Dedifferentiated amniotic fluid mesenchymal stem cell (primary cell): ENCODE measurements around the gene MBNL3.
"Not testable (repeated sequence)": the region's sequence is repeated elsewhere in the genome, so short reads cannot be mapped to it uniquely, and the experiment has no call there.

Experiments
- DNase-seq: peaks from one replicate; pipeline ENCODE4 v3.0.0-alpha.2; 2016; ENCODE audit errors: extremely low spot score

The MBNL3 gene

DNA sequence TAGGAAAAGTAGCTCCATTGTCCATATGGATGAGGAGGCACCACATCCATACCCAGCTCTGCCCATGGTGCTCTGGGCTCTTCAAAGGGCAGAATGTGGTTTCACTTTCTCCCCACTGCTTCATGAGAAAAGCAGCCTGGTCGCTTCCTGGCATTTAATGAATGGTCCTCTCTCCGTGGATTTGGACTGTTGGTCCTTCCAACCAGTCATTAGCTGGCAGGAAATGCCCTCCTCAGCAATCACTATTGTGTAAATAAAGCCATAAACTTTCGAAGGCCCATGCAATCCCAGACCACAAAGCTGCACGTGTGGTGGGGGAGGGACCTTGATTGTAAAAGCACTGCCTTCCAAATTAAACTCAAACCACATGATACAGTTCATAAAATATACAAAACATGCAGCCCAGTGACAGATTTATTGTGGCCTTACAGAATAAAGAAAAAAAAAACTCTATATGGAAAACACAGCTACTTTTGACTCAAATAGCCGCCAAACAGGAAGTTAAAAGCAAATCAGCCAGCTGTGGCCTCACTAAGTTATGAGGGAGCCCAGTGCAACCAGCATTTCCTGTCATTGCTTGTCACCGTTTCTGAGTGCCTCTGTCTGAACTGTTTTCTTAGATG, 8.1 kb downstream of the MBNL3 start:
- peak; percentile 56 for DNase-seq

DNA sequence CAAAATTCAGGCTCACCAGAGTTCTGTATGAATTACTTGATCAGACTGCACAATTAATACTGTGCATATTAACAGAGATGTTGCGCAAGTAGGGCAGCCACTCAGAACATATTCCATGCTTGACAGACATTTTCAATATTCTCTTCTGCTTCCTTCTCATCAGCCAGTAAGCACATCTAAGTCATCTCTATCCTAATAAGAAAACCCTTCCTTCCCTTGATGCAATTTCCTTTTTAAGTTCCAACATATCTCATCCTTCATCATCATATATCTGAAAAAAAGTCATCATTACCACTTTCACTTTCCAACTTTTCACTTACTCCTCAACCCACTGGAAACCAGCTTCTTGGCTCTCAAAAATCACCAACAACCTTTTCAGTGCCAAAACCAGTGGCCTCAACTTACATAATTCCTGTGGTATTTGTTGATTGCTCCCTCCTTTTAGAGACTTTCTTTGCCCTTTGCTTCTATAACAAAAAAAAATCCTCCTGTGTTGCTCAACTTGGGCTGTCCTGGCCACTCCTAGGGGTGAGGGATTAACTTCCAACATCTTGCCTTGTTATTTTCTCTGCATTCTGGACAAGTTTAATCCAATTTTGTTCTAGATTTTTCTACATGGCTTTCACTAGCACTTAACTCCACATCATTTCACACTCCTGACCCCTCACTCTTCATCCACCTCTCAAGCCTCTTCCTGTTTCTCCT, 14.1 kb downstream of the MBNL3 start:
- DNase-seq: no peak

DNA sequence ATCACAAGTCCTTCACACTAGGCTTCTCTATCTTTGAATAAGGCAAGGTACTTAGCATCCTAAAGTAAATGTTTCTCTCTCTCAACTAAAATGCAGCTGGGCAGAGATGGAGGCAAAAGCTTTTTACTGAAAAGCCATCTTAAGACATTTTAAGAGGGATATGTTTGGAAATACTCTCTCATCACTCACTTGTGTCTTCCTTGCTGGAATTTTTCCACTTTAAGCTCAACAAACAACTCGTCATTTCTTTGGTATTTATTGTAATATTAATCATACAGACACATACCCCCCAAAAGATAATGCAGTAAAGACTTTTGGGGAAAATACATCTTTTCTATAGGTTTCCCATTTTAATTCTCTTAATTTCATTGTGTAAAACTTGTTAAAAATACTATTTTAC, 16.4 kb downstream of the MBNL3 start:
- no peak for DNase-seq

DNA sequence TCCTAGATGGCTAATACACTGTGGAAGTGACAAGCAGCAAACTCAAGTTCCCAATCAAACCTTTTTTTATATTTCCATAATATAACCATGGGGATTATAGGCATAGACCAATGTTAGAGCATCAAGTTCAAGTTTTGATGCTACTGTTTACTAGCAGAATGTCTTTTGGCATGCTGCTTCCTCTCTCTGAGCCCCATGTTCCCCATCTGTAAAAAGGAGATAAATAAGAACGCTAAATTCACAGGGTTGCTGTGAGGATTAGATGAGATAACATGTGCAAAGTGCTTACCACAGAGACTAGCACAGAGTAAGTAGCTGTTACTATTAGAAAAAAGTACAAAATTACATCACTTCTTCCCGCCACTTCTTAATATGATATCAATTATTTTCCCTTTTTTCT, 18.0 kb downstream of the MBNL3 start:
- DNase-seq: no peak

DNA sequence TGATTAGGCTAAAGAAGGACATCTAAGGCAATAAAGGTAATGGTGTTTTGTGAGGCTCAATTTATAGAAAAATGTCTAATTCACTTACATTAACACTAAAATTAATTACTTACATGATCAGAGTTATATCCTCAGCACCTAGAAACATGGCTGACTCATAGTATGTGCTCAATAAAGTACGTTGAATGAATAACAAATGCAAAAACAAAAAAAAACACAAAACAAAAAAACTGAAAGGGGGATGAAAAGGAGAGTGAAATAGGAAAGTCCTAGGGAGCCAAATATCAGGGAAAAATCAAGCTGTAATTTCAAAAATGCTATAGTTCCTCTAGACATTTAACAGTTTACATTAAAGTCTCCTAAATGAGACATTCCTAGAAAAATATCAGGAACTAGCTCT, 18.7 kb downstream of the MBNL3 start:
- no peak for DNase-seq

DNA sequence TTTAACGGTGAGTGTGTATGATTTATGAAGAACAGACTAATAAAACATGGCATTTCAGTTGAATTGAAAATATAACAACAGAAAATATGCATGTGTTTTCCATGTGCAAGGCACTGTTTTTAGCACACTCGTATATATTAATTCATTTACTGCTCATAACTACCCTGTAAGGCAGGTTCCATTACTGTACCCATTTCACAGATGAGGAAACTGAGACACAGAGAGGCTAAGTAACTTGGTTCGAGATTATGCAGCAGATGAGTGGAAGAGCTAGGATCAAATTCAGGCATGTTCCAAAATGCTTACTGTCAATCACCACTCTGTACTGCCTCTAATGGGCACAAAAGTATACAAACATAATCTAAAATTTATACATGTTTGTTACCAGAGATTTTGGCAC, 20.4 kb downstream of the MBNL3 start:
- no peak for DNase-seq

DNA sequence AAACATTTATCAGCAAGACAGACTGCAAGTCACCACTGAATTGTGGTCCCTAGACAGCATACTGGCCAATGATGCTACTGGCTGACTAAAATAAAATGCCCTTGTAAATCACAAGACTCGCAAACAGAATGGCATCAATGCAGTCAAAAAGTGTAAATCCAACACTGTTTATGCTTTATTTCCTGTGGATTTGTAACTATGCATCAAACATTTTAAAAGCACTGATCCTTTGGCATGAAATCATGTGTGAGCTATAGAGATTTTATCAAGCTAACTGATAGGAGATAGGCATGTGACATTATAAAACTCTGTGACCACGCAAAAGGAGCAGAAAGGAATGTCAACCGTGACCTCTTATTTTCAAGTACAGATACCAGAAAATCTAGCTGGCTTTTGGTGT, 20.8 kb downstream of the MBNL3 start:
- DNase-seq: no peak

DNA sequence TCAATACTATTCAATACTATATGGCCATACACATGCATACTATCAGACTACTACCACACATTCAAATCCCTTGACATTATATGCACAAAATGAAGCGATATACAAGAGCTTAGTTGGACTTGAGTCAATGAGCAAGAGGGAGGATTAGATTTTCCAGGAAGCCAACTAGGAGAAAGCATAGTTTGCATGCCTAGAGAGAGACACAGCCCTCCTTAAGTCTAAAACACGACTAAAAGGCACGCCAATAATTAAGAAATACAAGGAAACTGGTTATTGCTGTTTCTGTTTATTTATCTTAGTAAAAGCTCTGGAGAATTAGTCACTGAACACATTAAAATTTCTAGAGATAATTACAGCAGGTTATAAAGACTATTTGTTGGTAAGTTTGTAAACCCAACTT, 21.8 kb downstream of the MBNL3 start:
- DNase-seq: peak; percentile 28

DNA sequence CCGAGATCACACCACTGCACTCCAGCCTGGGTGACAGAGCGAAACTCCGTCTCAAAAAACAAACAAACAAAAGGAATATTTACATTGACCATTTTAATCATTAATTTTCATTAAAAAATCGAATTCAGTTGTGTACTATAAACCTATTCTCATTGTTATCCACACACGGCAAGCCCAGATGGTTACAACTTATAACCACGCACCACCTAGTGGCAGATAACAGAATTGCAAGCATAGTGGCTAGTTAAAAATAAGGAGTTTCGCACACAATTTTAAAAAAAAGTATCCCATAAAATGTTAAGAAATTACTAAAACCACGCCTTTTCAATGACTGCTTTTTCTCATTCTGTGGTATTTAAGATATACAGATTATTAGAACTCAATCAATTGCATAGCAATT, 25.4 kb downstream of the MBNL3 start:
- no peak for DNase-seq

DNA sequence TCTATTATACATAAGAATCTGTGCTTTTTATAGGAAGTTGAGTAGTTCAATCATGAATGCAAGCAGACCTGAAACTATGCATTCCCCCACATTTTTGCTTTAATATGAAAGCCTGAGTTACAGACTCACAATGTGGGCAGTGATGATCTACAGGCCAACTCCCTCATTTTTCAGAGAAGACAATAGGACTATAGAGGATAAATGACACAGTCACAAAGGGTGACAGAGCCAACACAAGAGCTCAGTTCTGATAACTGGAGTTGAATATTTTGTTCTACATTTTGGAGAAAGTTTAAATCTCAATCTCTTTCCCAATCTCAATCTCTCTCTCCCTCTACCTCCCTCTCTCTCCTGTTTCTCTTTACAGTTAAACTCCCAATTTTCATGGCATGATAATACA, 27.0 kb downstream of the MBNL3 start:
- no peak for DNase-seq

DNA sequence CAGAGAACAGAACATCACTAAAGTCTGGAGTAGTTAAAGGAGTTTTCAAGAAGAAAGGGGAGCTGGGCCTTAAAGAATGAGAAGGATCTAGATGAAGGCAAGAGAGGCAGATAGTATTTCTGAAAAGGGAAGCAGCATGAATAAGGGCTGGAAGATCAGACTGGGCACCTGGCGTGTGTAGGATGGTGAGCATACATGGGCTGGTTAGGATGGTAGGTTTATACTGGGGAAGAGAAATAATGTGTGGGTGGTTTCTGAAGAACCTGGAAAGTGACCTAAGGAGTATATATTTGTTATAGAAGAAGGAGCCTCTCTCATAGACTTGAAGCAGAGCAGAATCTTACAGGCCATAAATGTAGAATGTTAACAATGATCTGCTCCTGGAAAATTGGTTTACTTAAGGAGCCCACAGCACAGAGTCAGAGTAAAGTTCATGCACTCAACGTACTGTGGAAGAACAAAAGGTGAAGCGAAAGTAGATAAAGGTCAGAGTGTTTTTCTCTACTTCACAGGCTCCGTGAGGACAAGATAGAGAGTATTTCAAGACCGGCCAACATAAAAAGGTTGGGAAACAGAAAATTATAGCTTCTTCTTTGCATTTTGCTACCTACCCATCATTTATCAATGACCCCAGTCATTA, 35.8 kb downstream of the MBNL3 start:
- no peak for DNase-seq

DNA sequence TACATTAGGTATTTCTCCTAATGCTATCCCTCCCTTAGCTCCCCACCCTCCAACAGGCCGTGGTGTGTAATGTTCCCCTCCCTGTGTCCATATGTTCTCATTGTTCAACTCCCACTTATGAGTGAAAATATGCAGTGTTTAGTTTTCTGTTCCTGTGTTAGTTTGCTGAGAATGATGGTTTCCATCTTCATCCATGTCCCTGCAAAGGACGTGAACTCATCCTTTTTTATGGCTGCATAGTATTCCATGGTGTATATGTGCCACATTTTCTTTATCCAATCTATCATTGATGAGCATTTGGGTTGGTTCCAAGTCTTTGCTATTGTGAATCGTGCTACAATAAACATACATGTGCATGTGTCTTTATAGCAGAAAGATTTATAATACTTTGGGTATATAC, 42.9 kb downstream of the MBNL3 start:
- not testable (repeated sequence) for DNase-seq

DNA sequence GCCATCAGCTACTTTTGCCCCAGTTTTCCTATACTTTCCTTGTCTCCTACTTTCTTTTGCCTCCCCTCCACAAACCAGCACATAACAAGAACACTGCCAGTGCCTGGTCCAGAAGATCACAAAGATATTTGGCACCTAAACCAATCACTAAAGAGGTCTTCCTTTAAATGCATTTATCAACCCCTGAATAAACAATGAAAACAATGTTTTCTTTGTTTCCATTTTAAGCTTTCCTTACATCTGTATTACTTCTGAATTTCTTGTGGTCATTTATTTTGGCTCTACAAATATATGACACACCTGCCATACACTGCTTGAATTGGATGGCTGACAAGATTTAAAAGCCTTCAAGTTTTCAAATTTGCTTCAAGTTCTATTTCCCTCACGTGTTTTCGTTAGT, 43.9 kb downstream of the MBNL3 start:
- no peak for DNase-seq

DNA sequence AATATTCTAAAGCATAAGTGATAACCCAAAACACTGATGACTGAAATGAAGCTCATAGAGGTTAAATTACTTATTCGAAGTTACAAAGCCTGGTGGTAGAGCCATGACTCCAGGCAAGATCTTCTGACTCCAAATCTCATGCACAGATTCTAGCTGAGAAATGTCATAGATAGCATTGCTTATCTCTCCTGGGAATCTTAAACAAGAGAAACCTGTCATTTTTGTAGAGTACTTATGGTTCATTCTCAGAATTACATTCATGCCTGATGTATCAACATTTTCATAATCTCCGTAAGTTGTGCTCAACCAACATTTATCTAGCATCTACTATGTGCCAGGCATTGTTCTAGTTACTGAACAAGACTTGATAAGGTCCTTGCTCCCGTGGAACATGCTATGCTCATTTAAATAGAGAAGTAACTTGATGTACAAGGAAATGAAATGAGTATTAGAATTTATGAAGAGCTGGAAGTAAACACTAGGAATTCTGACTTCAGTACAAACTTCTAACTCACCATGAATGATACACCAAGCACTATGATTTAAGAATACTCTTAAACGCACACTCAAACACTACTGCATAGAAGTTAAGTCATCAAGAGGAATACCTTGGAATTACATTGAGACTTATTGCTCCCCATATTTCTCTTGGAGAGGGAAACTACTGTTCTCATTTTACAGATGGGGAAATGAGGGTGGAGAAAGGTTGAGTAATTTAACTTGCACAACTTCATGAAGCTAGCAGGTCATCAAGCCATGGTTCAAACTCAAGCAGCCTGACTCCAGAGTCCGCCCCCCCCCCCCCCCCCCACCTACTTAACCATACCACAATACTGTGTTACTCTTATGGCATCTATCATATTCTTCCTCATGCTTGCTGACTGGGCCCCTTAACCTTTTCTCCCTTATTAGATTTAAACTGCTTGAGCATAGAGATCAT, 45.4 kb downstream of the MBNL3 start:
- DNase-seq: no peak

DNA sequence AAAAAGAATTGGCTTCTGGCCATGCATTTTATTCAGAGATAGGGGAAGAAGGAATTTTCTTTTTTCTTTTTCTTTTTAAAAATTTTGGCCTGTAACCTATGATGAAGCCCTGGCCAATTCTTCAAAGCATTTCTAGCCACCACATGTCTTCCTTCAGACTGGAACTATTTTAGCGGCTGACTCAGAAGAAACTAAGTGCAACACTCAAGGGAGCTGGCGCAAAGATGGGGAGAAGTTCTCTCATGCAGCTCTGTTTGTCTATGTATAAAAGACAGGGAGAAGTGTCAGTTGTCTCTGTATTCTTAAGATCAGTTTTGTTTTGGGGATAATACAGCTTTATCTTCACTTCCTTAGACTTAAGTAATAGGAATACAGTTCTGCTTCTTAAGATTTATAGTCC, 46.1 kb downstream of the MBNL3 start:
- no peak for DNase-seq

DNA sequence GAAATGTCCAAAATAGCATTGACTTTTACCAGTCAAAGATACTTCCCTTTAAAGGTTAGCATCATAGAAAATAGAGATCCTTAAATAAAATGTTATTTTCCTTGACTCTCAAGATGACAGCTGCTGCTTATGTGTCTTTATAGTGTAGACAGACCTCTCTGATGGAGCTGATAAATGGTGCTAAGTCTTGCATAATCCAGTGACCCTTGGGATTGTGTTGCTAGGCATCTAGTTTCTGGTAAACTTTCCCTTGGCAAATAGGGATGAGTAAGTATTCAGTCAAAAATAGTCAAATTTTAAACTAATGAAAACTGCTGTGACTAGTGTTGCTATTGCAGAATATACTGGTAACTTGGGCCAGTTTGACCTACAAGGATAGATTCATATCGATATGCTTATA, 53.6 kb downstream of the MBNL3 start:
- DNase-seq: no peak

DNA sequence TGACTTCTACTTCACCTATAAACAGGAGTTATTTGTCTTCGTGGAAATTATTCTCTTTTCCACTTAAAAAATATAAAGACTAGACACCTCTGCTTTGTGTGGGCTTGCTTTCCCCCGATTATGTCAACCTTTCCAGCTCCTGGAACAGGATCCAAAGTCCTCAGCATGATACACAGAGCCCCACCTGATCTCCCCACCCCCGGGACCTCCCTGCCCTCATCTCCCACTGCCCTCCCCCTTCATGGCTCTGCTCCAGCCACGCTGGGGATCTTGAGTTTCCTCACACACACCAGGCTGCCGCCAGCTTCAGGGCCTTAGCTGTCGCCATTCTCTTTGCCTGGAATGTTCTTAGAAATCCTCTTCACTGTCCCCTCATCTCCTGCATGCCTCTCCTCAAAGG, 55.3 kb downstream of the MBNL3 start:
- DNase-seq: no peak

DNA sequence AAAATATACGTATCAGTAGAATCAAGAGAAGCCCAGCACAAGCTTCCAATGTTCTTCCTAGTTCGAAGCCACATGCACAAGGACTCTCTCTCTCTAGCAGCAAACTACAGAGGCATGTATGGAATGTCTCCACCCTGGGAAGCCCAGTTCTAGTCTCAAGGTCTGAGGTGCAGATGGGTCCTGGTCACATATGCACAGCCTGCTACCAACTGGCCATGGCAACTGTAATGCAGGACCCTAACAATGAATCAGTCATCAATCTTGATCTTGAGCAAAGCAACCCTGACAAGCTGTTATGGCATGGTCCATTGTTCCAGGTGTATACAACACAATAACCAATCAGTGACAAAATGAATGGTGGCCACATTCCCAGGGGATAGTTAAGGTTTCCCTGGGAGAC, 55.8 kb downstream of the MBNL3 start:
- no peak for DNase-seq

DNA sequence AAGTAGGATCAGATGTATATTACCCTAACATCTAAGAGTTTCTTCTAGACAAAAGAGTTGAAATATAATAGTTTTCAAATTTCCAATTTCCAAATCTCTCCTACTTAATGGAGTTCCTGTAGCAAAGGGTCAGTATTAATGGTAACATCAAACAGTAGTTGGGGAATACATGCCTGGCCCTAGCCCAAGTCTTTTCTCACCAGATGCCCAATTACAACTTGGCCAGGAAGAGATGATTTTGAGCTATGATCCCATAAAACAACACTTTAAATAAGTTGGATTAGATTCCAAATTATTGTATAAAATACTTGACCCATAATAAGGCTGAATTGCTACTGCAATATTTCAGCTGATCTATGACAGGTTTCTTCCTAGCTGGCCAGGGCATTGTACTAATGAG, 59.9 kb downstream of the MBNL3 start:
- no peak for DNase-seq

DNA sequence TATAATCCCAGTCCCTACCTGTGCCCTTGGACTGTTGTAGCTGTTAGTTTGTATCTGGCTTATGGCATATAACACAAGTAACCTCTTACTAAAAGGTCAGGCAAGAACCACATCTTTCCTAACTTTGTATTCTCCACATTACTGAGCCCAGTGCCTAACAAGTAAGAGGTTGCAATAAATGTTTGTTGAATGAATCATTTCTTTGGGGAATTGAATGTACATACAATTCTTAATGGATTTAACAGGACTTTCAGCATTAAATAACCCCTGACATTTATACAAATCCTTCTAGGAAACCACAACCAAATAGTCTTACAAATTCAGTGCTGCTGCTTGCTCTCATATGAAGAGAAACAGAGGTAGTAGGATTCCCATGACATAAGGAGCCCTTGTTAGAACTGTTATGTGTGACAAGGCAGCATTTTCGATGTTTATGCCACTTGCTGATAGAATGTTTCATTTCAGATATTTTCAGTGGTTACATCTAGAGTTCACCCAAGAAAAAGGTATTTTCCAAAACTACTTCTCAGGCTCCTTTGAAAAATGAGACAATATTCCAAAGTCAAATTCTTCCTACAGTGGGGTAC, 62.0 kb downstream of the MBNL3 start:
- DNase-seq: peak; percentile 25

DNA sequence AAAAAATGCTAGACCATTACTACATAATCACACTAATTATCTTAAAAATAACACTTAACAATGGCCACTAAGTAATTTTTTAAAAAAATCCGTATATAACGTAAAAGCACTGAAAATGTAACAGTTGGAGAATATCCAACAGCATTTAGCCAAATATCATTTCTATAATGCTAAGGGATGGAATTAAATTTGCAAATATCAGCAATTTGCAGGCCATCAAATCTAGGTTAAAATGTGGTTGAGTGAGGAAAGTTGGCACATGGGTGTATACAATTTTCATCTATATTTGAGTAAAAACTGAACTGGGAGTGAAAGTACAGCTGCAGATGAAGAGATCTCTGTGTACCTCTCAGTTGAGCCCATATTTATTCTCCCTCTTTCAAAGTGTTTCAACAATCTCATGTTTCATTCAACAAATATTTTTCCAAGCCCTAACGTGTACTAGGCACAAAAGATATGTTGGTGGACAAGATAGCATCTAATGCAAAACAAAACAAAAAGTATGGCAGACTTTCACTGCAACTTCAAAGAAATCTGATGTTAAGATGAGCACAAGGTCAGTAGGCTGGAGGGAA, 63.0 kb downstream of the MBNL3 start:
- DNase-seq: no peak

DNA sequence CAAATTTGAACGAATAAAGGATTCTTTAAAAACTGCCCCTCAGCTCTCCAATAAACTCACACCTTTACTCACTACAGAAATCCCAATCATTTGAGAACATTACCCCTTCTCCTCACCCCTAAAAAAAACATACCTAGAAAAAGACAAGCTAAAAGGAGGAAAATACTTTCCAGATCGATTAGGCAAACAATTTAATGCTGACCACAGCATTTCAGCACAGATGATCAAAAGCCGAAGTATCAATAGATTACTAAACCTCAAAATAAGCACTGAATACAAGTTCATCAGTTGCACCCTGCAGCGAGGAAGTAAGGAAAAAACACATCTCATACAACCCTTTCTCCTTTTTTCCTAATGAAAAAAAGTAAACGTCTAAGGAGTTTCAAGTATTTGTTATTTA, 65.5 kb downstream of the MBNL3 start:
- DNase-seq: no peak
